AG09309 (cell line): ENCODE results near the gene HMGCS1.

Source experiments
- DNase-seq: peaks from one replicate; pipeline ENCODE4 v3.0.0-alpha.2; 2010; ENCODE audit warnings: low read depth
- H3K4me3 ChIP-seq: 2 replicates; pipeline ENCODE4 v1.5.1; 2011; ENCODE audit warnings: mild to moderate bottlenecking, low read depth, low read length, moderate library complexity; ENCODE audit not compliant: control insufficient read depth
- TF ChIP-seq, protein P1 (sequence below): IDR thresholded peaks from 2 replicates; pipeline ENCODE4 v1.5.1; 2011; ENCODE audit warnings: mild to moderate bottlenecking, low read depth, low read length, inconsistent platforms; ENCODE audit not compliant: insufficient read depth, control insufficient read depth; ENCODE audit errors: missing control alignments

HMGCS1 gene

DNA sequence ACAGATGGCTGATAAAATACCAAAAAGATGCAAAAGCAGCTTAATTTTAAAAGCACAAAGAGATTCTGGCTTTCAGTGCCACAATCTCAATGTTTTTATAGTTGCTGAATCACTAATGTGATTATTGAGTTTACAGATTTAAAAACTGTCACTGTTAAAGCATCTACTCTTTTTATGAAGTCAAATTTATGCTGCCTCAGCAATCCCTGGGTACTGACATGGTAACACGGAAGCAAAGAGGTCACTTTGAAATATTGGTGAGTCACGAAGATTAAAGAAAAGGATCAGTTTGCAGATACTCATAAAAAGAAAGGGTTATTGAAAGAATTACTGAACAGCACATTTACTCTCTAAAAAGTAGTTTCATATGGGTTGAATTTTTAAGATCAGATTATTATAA, 39.7 kb upstream of the HMGCS1 start:
- H3K4me3 ChIP-seq, result no peak overlapping the region
- no peak for DNase-seq
- TF ChIP-seq, protein P1, sequence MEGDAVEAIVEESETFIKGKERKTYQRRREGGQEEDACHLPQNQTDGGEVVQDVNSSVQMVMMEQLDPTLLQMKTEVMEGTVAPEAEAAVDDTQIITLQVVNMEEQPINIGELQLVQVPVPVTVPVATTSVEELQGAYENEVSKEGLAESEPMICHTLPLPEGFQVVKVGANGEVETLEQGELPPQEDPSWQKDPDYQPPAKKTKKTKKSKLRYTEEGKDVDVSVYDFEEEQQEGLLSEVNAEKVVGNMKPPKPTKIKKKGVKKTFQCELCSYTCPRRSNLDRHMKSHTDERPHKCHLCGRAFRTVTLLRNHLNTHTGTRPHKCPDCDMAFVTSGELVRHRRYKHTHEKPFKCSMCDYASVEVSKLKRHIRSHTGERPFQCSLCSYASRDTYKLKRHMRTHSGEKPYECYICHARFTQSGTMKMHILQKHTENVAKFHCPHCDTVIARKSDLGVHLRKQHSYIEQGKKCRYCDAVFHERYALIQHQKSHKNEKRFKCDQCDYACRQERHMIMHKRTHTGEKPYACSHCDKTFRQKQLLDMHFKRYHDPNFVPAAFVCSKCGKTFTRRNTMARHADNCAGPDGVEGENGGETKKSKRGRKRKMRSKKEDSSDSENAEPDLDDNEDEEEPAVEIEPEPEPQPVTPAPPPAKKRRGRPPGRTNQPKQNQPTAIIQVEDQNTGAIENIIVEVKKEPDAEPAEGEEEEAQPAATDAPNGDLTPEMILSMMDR, result no peak

DNA sequence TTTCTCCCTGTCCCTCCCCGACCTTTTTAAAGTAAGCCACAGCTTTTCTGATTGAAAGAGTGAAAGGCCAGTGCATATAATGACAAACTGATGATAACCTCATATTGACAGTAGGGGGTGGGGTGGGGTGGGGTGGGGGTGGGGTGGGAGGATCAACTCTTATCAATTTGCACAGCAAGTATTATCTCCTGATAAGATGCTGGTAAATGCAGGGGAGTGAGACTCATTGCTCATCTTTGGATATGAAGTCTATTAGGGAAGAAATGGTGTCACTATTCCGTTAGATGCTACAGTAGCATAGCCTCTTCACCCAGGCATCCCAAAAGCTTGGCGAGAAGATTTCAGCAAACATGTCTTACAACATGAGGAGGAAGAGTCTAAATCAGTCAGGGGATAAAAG, 38.9 kb upstream of the HMGCS1 start:
- no peak for DNase-seq
- TF ChIP-seq, protein P1, result no peak

DNA sequence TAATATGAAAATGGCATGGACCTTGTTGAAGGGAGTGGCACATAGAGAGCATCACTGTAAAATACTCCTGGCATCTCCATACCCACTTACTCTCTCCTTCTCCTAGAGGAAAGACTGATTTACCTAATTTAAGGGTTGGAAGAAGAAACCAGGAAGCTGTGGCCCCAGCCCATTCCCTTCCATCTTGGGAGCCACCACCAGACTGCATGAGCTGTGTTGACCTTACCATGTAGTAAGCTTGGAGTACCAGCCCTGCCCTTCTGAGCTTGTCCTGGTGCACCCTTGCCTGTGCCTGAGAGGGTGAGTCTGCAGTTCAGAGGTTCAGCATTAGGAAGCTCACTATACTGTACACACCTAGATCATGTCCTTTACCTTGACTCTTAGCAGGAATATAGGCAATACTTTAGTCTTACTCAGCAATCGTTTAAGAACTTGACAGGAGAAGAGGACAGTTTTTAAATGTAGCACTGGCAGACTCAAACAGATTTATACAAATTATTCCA, 35.7 kb upstream of the HMGCS1 start:
- TF ChIP-seq, protein P1, result no peak
- no peak overlapping the region for H3K4me3 ChIP-seq
- no peak for DNase-seq

More for the DNA sequence above, 38.9 kb upstream of the HMGCS1 start:
- H3K4me3 ChIP-seq, result no peak overlapping the region

DNA sequence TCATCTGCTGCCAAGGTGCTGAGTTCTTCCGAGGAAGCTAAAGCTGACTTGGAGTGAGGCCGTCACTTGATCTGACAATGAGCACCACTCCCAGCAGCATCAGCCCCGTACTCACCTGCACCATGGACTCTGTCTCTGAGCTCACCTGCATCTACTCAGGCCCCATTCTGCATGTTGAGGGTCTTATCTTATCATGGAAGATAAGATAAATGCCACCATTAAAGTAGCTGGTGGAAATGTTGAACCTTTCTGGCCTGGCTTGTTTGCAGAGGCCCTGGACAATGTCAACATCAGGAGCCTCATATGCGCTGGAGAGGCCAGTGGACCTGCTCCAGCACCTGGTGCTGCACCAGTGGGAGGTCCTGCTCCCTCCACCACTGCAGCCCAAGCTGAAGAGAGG, 35.0 kb upstream of the HMGCS1 start:
- DNase-seq, result no peak
- TF ChIP-seq, protein P1, result no peak
- no peak overlapping the region for H3K4me3 ChIP-seq

DNA sequence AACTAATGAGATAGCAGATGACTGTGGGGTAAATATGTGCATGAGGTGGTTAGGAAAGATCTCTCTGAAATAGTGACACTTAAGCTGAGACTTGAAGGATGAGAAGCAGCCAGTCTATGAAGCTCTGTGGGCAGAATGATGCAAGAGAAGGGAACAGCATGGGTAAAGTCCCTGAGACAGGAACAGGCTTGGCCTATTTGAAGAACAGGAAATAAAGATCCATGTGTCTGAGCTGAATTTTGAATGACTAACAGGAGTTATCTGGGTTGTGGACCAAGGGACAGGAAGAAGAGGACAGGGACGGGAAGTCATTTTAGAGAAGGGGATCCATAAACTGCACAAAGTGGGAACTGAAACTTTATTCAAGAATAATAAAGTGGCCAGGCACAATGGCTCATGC, 25.6 kb upstream of the HMGCS1 start:
- DNase-seq, result no peak
- TF ChIP-seq, protein P1, result no peak

DNA sequence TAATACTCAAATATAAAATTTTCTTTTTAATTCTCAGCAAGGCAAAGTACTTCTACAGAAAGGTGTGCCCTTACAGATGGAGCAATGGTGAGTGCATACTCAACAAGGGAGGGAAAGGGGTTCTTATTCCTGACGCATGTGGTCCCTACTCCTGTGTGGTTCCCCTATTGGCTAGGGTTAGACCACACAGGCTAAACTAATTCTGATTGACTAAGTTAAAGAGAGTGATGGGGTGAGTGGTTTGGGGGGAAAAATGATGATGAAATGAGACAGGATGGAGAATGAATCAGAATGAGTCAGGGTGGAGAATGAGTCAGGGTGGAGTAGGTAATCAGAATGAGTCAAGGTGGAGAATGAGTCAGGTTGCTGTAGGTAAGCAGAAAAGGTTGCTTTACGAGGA, 22.9 kb upstream of the HMGCS1 start:
- DNase-seq, result no peak
- TF ChIP-seq, protein P1, result no peak
- no peak overlapping the region for H3K4me3 ChIP-seq

More for the DNA sequence above, 25.6 kb upstream of the HMGCS1 start:
- H3K4me3 ChIP-seq, result no peak overlapping the region

DNA sequence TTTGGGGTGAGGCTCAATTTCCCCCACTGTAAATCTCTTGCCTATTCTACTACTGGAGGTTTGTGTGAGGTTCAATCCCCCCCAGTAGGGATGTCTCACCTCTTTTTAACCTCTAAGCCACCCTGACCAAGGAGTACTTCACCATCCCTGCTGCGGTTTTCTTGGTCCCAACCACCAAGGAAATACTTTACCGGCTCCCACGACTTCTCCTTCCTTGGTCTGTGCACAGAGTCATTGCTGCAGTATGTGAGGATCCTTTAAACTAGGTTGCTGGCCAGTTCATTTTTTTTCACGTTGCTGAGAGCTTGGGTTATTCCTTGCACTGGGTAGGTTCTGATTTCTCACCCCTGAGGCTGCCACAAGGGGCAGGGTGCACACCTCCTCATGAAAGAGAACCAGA, 22.5 kb upstream of the HMGCS1 start:
- no peak overlapping the region for H3K4me3 ChIP-seq

More for the DNA sequence above, 22.5 kb upstream of the HMGCS1 start:
- TF ChIP-seq, protein P1, result no peak
- DNase-seq, result no peak
